Thyroid gland (tissue), 4 donors: ENCODE data around the gene SNX33.
"Not testable (repeated sequence)": the region's sequence is repeated elsewhere in the genome, so short reads cannot be mapped to it uniquely, and the experiment has no call there.

Experiments
- POLR2A ChIP-seq, 2 donors: fragments of 450-650 bp; IDR thresholded peaks; one replicate each; pipeline ENCODE4 v1.6.1; 2017; ENCODE audit warnings: antibody characterized with exemption in 2 of 2, mild to moderate bottlenecking in 2 of 2, moderate library complexity in 1 of 2
- TF ChIP-seq, protein P1 (sequence below), 6 experiments: fragments of 200-600 bp in 3 of 6; fragments of 450-650 bp in 3 of 6; sonication (generic) in 3 of 6; IDR thresholded peaks; one replicate each; pipeline ENCODE4 v1.5.1; 2016 to 2019; ENCODE audit warnings: antibody characterized with exemption in 6 of 6, mild to moderate bottlenecking in 2 of 6, inconsistent platforms in 1 of 6, moderate library complexity in 1 of 6

DNA sequence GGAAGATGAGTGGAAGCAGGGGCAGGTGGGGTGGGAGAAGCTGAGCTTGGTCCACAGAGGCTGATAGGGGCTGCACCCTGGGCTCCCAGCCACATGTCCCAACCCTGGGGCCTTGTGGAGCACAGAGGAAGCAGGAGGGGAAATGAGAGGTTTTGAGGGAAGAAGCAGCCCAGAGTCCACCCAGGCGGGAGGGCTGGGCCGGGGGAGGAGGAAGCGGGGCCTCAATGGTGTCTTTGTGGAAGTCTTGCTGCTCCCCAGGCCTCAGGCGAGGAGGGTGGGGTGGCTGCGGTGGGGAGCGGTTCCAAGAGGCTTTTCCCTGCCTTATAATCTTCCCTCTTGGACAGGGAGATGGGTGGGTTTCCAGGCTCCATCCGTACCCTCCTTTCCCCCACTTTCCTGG lies 51.8 kb downstream of the SNX33 start:
- TF ChIP-seq, protein P1, sequence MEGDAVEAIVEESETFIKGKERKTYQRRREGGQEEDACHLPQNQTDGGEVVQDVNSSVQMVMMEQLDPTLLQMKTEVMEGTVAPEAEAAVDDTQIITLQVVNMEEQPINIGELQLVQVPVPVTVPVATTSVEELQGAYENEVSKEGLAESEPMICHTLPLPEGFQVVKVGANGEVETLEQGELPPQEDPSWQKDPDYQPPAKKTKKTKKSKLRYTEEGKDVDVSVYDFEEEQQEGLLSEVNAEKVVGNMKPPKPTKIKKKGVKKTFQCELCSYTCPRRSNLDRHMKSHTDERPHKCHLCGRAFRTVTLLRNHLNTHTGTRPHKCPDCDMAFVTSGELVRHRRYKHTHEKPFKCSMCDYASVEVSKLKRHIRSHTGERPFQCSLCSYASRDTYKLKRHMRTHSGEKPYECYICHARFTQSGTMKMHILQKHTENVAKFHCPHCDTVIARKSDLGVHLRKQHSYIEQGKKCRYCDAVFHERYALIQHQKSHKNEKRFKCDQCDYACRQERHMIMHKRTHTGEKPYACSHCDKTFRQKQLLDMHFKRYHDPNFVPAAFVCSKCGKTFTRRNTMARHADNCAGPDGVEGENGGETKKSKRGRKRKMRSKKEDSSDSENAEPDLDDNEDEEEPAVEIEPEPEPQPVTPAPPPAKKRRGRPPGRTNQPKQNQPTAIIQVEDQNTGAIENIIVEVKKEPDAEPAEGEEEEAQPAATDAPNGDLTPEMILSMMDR (IDR thresholded peaks at IDR 0.05): not testable (repeated sequence)
- TF ChIP-seq POLR2A (IDR thresholded peaks at IDR 0.05): not testable (repeated sequence)
